ENCODE data around the gene TERT.
"Not testable (repeated sequence)": the region's sequence is repeated elsewhere in the genome, so short reads cannot be mapped to it uniquely, and the experiment has no call there.

Gene TERT

GRCh38 chr5:1278656-1279442 lies 16.0 kb downstream of the TERT start:
- no peak for DNase-seq (ENCODE audit: low read depth)

DNA sequence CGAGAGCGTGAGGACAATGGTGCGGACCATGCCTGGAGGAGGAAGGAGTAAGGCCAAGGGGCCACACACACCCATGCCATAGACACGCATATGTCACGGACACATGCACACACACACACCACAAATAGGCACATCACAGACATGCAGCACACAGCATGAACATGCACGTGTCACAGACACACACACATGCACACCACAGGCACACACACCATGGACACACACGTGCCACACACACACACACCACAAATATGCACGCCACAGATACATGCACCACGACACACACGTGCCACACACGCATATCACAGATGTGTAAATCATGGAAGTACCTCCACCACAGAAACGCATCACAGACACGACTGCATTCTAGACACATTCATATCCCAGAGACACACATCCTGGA lies 16.7 kb downstream of the TERT start:
- no peak for DNase-seq (ENCODE audit: low read depth)

GRCh38 chr5:1277781-1278180 lies 17.1 kb downstream of the TERT start:
- DNase-seq (ENCODE audit: low read depth) = no peak

DNA sequence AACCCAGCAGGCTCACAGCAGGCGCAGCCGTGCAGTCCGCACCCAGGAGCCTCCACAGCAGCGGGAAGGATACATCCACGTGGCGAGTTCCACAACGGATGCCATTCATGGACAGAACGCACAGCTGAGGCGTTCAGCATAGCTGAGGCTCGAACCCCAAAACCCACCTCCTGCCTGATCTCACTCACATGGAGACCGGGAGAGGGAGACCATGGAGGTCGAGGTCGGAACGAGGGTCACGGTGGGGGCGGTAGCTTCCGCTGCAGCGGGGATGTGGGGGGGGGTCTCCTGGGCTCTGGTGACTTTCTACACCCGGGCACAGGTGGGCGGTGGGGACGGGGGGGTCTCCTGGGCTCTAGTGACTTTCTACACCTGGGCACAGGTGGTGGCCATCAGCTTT lies 17.5 kb downstream of the TERT start:
- no peak for DNase-seq (ENCODE audit: low read depth)

DNA sequence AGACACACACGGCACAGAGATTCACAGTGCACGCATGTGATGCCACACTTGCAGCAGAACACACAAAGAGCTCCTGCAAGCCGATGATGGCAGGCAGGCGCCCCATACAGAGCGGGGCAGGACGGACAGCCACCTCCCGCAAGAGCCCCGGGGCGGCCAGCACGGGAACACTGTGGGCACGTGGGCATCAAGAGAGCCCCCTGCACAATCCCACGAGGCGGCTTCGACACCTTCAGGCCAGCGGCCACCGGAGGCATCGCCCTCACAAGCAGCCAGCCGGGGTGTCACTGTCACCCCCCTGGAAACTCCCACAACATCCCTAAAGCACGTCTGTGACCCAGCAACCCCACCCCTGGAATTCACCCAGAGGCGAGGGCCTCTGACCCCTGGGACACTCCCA lies 17.9 kb downstream of the TERT start:
- DNase-seq (ENCODE audit: low read depth) = no peak

DNA sequence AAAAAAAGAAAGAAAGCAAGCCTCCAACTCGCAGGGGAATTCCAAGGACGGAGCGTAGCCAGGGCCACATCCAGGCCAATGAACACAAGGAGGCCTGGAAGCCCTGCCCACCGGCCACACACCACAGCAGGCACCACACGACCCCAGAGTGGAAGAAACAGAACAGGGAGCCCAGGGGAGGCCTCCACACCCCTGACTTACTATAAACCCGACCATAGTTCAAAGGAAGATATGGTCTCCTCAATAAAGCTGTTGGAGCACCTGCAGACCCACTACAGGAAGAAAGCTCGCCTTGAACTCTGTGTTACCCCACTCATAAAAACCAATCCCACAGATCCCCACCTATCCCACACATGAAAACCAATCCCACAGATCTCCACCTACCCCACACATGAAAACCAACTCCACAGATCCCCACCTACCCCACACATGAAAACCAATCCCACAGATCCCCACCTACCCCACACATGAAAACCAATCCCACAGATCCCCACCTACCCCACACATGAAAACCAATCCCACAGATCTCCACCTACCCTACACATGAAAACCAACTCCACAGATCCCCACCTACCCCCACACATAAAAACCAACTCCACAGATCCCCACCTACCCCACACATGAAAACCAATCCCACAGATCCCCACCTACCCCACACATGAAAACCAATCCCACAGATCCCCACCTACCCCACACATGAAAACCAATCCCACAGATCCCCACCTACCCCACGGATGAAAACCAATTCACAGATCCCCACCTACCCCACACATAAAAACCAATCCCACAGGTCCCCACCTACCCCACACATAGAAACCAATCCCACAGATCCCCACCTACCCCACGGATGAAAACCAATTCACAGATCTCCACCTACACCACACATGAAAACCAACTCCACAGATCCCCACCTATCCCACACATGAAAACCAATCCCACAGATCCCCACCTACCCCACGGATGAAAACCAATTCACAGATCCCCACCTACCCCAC lies 19.2 kb downstream of the TERT start:
- DNase-seq (ENCODE audit: low read depth) = not testable (repeated sequence)

DNA sequence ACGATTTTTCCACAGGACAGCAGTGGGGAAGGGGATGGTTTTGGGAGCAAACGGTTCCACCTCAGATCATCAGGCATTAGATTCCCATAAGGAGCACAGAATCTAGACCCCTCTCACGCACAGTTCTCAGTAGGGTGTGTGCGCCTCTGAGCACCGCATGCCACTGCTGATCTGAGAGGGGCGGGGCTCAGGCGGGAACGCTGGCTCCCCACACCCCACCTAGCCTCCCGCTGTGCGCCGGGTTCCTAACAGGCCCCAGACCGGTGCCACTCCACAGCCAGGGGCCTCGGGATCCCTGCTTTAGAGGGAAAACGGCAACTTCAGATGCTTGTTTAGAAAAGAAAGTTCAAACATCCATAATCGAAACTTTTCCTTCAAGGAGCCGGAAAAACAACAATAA lies 20.4 kb downstream of the TERT start:
- no peak for DNase-seq (ENCODE audit: low read depth)

DNA sequence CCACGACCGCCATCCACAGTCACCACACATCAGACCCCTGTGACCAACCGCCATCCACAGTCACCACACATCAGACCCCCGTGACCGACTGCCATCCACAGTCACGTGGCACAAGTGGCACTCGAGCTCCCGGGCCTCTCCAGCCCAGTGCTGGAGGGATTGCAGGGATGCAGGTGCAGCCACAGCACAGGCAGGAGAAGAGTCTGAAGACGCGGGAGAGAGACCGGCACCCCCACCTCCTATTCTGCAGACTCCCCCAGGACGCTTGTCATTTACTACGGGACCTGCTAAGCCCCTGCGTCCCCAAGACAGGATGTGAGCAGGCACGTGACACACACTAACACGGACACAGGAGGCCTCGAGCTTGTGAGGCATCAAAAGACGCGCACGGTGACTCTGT lies 21.1 kb downstream of the TERT start:
- no peak for DNase-seq (ENCODE audit: low read depth)

GRCh38 chr5:1272201-1272600 lies 22.7 kb downstream of the TERT start:
- DNase-seq (ENCODE audit: low read depth) = no peak

- no peak for DNase-seq (ENCODE audit: low read depth)
Observed at GRCh38 chr5:1270933-1271914, 23.6 kb downstream of the TERT start.

- DNase-seq (ENCODE audit: low read depth) = no peak
Observed at GRCh38 chr5:1270426-1270825, 24.4 kb downstream of the TERT start.

- DNase-seq (ENCODE audit: low read depth) = peak; percentile 15
Observed at GRCh38 chr5:1268666-1269065, 26.2 kb downstream of the TERT start.

DNA sequence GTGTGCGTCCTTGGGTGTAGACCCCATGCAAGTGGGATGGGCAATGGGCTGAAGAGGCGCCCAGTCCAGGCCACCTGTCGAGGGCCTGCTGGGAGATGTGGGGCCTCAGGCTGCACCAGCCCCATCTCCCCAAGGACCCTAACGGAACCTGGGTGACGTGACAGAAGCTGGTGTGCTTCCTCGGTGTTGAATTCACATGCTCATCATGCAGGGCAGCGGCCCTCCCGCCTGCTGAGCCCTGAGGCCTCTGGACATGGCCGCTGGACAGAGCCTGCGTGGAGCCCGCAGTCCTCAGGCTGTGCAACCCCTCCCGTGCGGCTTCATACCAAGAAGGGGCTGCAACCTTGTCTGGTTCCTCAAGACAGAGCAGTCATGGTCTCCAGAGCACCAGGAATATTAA lies 26.8 kb downstream of the TERT start:
- DNase-seq (ENCODE audit: low read depth) = no peak

- not testable (repeated sequence) for DNase-seq (ENCODE audit: low read depth)
Observed at GRCh38 chr5:1267464-1267863, 27.4 kb downstream of the TERT start.

DNA sequence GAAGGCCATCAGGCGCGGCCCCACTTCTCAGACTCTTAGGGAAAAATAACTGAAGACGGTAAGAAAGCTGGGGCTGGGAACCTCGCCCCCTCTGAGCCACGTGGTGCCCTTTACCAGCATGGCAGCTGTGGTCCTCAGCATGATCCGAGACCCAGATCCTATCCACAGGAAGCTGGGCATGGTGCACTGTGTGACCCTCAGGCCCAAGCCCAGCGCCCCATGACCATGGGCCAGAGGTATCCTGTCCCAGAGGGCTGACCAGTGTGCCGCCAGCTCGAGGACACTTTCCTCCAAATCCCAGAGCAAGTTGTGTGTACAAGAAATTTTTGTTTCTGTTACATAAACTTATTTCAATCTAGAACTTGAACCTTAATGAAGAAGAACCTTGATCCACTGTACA lies 28.1 kb downstream of the TERT start:
- DNase-seq (ENCODE audit: low read depth) = no peak

DNA sequence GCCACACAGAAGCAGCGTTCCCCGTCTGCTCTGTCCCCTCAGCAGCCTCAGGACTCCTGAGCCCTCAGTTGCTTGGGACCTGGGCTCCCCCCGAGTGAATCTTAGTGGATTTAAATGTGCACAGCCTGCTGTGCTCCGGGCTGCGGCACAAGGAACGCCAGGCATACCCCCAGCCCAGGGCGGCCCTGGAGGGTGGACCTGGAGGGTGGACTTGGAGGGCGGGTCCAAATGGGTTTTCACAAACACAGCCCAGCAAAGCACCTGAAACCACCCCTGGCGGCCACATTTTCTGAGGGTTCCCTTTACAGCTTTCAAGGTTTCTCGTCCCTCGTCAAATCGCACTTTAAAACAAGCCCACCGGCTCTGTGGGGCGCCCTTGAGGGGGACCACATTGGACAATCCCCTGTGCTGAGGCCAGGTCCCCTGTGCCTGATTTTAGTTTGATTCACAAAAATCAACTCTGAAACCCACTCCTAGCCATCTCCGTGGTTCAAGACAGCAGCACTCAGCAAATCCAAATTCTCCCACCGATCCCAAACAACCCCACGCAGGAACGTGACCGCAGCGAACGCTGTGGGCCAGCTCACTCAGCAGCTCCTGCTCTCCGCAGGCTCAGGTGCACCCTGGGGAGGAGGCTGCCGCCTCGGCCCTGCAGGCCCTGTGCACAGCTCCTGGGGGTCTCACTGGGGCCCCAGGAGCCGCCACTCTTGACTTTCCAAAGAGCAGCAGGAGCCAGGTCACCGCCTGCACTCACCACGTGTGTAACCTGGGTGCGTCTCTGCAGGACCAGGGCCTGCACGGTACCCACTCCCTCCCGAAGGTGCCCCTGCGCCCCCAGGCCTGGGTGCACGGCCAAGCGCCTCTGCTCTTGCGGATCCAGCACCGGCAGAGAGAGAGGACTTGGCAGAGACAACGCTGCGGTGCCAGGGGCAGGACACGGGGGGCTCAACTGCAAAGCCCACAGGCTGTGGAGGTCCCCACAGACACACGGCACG lies 29.1 kb downstream of the TERT start:
- DNase-seq (ENCODE audit: low read depth) = no peak

DNA sequence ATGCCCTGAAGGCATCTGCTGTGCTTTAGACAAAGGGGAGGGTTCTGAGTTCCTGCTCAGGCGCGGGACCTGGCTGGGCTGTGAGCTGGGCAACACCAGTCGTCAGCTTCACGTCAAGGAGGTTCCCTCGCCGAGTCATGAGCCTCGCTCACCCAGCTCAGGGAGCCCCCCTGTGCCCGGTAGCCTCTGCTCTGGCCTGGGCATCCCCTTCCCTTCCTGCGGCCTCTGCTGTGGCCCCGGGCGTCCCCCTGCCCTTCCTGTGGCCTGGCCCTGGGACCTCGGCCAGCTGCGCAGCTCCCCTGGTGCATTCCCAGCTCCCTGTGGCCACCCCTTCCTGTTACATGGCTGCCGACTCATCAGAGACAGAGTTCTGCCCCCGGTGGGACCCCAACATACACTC lies 29.8 kb downstream of the TERT start:
- DNase-seq (ENCODE audit: low read depth) = no peak

- no peak for DNase-seq (ENCODE audit: low read depth)
Observed at GRCh38 chr5:1264211-1264610, 30.7 kb downstream of the TERT start.

GRCh38 chr5:1262381-1262780 lies 32.5 kb downstream of the TERT start:
- no peak for DNase-seq (ENCODE audit: low read depth)

GRCh38 chr5:1261643-1262042 lies 33.2 kb downstream of the TERT start:
- no peak for DNase-seq (ENCODE audit: low read depth)

All from activated T-helper 1 cell treated with Interleukin-2 at 50 U/mL for 16 hours (primary cell).